Measurements from ENCODE around the gene TAF13. TPM values are rescaled to one million over a fixed set of nuclear protein-coding genes. Genes with fewer than 3 reads are reported as not detected.

Gene TAF13
- total and polyA plus RNA-seq, 2 of the 4 experiments (the other 2 are of a cell fraction) = 13.1 to 42.5 TPM

DNA sequence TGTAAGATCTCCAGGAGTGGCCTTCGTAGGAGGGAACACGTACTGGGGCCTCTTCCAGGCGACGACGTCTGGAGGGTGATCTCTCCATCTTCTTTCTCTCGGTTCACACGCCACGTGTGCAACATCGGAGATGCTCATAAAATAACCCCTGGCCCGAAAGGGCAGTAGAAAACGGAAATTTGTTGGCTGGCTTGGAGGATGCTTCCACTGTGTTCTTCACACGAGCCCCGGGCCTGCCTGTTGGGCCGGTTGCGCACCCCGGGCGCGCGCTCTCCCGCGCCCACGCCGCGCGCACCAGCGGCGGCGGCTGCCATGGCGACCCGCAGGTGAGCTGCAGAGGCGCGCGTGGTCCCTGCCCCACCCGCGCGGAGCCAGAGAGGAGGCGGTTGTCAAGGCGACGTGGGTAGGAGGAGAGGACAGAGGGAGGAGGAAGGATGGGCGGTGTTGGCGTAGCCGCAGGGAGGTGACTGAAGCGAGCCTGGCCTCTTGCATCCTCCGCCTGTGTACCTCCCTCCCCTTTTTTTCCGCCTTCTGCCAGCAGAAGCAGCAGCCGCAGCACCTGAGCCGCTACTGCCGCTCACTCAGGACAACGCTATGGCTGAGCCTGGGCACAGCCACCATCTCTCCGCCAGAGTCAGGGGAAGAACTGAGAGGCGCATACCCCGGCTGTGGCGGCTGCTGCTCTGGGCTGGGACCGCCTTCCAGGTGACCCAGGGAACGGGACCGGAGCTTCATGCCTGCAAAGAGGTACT, 38.0 kb upstream of the TAF13 start, which contains the start of gene ELAPOR1:
ELAPOR1 (plus strand) TSS at position 526 of the 752 bp plus-strand sequence; CDS start at position 595, 69 bp downstream.
- Histone ChIP-seq H2BK5ac (ENCODE audit: low read depth, low read length, poor library complexity, severe bottlenecking) (no peak within 1 kb of the TSS), H2BK120ac (ENCODE audit: low read depth, low read length) (no peak within 1 kb of the TSS), H4K91ac (ENCODE audit: insufficient read depth, low read depth, low read length) (no peak within 1 kb of the TSS), H3K4me2 (ENCODE audit: low read depth, low read length) (peak within 1 kb of the TSS; percentile 72), H3K9me3 (ENCODE audit: control insufficient read depth, insufficient read depth, low read length) (no peaks in the 10 kb centered on the region), H3K56ac (ENCODE audit: extremely low read depth, insufficient read depth, low read length) (no peak within 1 kb of the TSS), H3K4me1 (ENCODE audit: control insufficient read depth, insufficient read depth, low read length) (peaks cover 2% of the 10 kb centered on the region; the same call in 1 of the 2 replicates), H2BK15ac (ENCODE audit: low read depth, low read length) (no peak within 1 kb of the TSS), H3K23ac (ENCODE audit: low read depth, low read length) (peak within 1 kb of the TSS; percentile 48; the same call in 1 of the 2 replicates), H2BK20ac (ENCODE audit: low read depth, low read length) (no peak within 1 kb of the TSS), H4K5ac (ENCODE audit: low read depth, low read length) (no peak within 1 kb of the TSS), H3K27me3 (ENCODE audit: control insufficient read depth, insufficient read depth, low read length) (peaks cover 24% of the 10 kb centered on the region), H4K8ac (ENCODE audit: low read depth in 2 of 2, low read length in 2 of 2) (peak within 1 kb of the TSS in 1 of 2 experiments; percentile 14; a peak in 1 of 4 replicates), H3K4me3 (ENCODE audit: insufficient read depth, low read depth, low read length) (peak within 1 kb of the TSS; percentile 49), H3K4ac (ENCODE audit: low read depth, low read length) (no peak within 1 kb of the TSS), H2AFZ (replicated peaks; ENCODE audit: low read length, poor library complexity) (peak within 1 kb of the TSS; percentile 88), H2AK9ac (replicated peaks; ENCODE audit: low read depth, low read length, poor library complexity) (peak within 1 kb of the TSS; percentile 71), H3K18ac (ENCODE audit: low read depth, low read length) (no peak within 1 kb of the TSS), H3K14ac (replicated peaks; ENCODE audit: low read depth, low read length) (no peak within 1 kb of the TSS; the same call in 1 of the 2 replicates), H3K79me1 (ENCODE audit: low read depth in 1 of 2, low read length in 2 of 2) (no peaks in the 10 kb centered on the region), H4K20me1 (ENCODE audit: insufficient read depth, low read length) (no peaks in the 10 kb centered on the region), H3K36me3 (ENCODE audit: control insufficient read depth, insufficient read depth, low read length) (no peaks in the 10 kb centered on the region), H3K9ac (ENCODE audit: low read depth, low read length) (no peak within 1 kb of the TSS), H3K27ac (ENCODE audit: insufficient read depth, low read length) (no peak within 1 kb of the TSS), H2AK5ac (ENCODE audit: low read depth, low read length) (no peak within 1 kb of the TSS), H3K9me1 (ENCODE audit: insufficient read depth, low read length) (no peaks in the 10 kb centered on the region)
- in situ Hi-C loops (cut with MboI; ENCODE audit: low sequenced_read_pairs) (no loop called here), intact Hi-C loops (cut with micrococcal nuclease) (loop anchor here (2.0 to 5.0 kb wide), 2 partner anchors 151 to 285 kb away; partner anchors contain the start of gene CLCC1), dilution Hi-C loops (cut with HindIII; ENCODE audit: low sequenced_read_pairs, unreplicated experiment) (no loop called here)
- ChIA-PET CTCF (interaction anchor here (1.1 to 2.4 kb wide), 3 partner anchors 11 to 22 kb away, joined by 4 to 13 read pairs (median 6); partner anchors contain the start of gene TMEM167B), POLR2A (ENCODE audit: unreplicated experiment) (no interaction called here)
- WGBS, 2 experiments (ENCODE audit: extremely low coverage in 2 of 2, insufficient read length in 1 of 2) = 0% methylated on average over 13 of the region's 56 CpGs; no CpG with 5 or more reads in 1 of the 2 experiments
- BruUV-seq (replicated peaks) = no TSS peak
- ATAC-seq (ENCODE audit: low read depth) = peak; percentile 36
- DNase-seq = peak; percentile 19
- no peak for TF ChIP-seq RCOR1 (IDR thresholded peaks at IDR 0.05; ENCODE audit: insufficient replicate concordance, low read length)
- no peak for TF ChIP-seq POLR2A (IDR thresholded peaks at IDR 0.05; ENCODE audit: low read depth, low read length)
- no peak for TF ChIP-seq BHLHE40 (IDR thresholded peaks at IDR 0.05; ENCODE audit: low read depth, low read length)

Measured in IMR-90 (cell line).